K562 (cell line): ENCODE measurements around the gene SETD3. TPM values are rescaled to one million over a fixed set of nuclear protein-coding genes. Genes with fewer than 3 reads are reported as not detected.
A peak's percentile ranks its signal among the peaks of the same experiment; 100 is the strongest.

Experiments
- ATAC-seq: fragments of 200-7000 bp; cut with Tn5 transposase; 3 replicates; pipeline ENCODE4 v1.9.1; 2020; ENCODE audit warnings: moderate library complexity
- BruUV-seq: library from RNA; stranded (reverse); fragments of 400-500 nt; replicated peaks from 2 replicates; lab custom pipeline; 2021; lab: Mats Ljungman, UMichigan
- CTCF ChIA-PET: fragments of 300-600 bp; formaldehyde crosslinking; extraction: SDS; loops from one replicate; lab custom pipeline; 2021; ENCODE audit warnings: low intra/inter-chr PET ratio; lab: Yijun Ruan, JAX
- POLR2A ChIA-PET: fragments of 300-600, 350-650 bp; sonication (Branson Sonifier 250); formaldehyde crosslinking; extraction: SDS; loops from one replicate; lab custom pipeline; 2021; ENCODE audit warnings: antibody characterized with exemption, inconsistent platforms; lab: Yijun Ruan, JAX
- DNase-seq, 4 experiments: peaks; one replicate each; pipeline versions ENCODE4 v3.0.0 to v3.0.0-alpha.2; 2011 to 2018; ENCODE audit warnings: low spot score in 3 of 4, mixed read lengths in 3 of 4; ENCODE audit errors: extremely low read depth in 1 of 4
- FAIRE-seq: peaks from 2 replicates; lab custom pipeline; 2011; peaks lifted over from hg19 to GRCh38; lab: Jason Lieb, UNC
- H2AFZ ChIP-seq: 2 replicates; pipeline ENCODE4 v1.6.0; 2011; ENCODE audit warnings: low read depth, low read length, control low read depth, inconsistent platforms
- H3K27ac ChIP-seq: fragments of 200-600 bp; 3 replicates; pipeline ENCODE4 v1.8.0; 2011; ENCODE audit warnings: low read depth, mild to moderate bottlenecking, control low read depth, inconsistent platforms, low read length, moderate library complexity, mixed read lengths; ENCODE audit errors: extremely low read depth
- H3K27me3 ChIP-seq, 2 experiments: fragments of 300-600 bp in 1 of 2; 2 replicates in 1 of 2; 3 replicates in 1 of 2; pipeline versions ENCODE4 v1.6.0 to v1.8.0; 2011; ENCODE audit warnings: inconsistent platforms in 2 of 2, low read length in 2 of 2, mild to moderate bottlenecking in 1 of 2, mixed read lengths in 1 of 2, moderate library complexity in 1 of 2; ENCODE audit not compliant: control insufficient read depth in 2 of 2, insufficient read depth in 2 of 2
- H3K36me3 ChIP-seq: fragments of 300-600 bp; 3 replicates; pipeline ENCODE4 v1.8.0; 2011; ENCODE audit warnings: mild to moderate bottlenecking, low read length, inconsistent platforms; ENCODE audit not compliant: control insufficient read depth, insufficient read depth
- H3K4me1 ChIP-seq, 2 experiments: fragments of 200-600 bp in 1 of 2; replicated peaks in 1 of 2; 2 replicates in 1 of 2; 3 replicates in 1 of 2; pipeline versions ENCODE4 v1.5.1 to v1.8.0; 2011; ENCODE audit warnings: inconsistent platforms in 2 of 2, low read length in 2 of 2, mild to moderate bottlenecking in 1 of 2, mixed read lengths in 1 of 2, moderate library complexity in 1 of 2; ENCODE audit not compliant: control insufficient read depth in 2 of 2, insufficient read depth in 2 of 2
- H3K4me2 ChIP-seq: 2 replicates; pipeline ENCODE4 v1.6.1; 2011; ENCODE audit warnings: low read length, control low read depth, inconsistent platforms, mixed read lengths; ENCODE audit not compliant: insufficient read depth
- H3K4me3 ChIP-seq: fragments of 200-600 bp; sonication (generic), shearing (Covaris generic); 2 replicates; pipeline ENCODE4 v1.5.1; 2016; ENCODE audit warnings: control low read depth, inconsistent platforms
- H3K79me2 ChIP-seq: fragments of 200-600 bp; 3 replicates; pipeline ENCODE4 v1.8.0; 2011; ENCODE audit warnings: low read length, inconsistent platforms; ENCODE audit not compliant: control insufficient read depth, insufficient read depth
- H3K9ac ChIP-seq, 2 experiments: 2 replicates each; pipeline versions ENCODE4 v1.6.0 to v1.6.1; 2011; ENCODE audit warnings: low read depth in 2 of 2, low read length in 2 of 2, control low read depth in 1 of 2, inconsistent platforms in 1 of 2, mild to moderate bottlenecking in 1 of 2, mixed read lengths in 1 of 2; ENCODE audit not compliant: insufficient read depth in 1 of 2
- H3K9me1 ChIP-seq: one replicate; pipeline ENCODE4 v1.6.0; 2011; ENCODE audit warnings: inconsistent platforms, mild to moderate bottlenecking, low read length, moderate library complexity; ENCODE audit not compliant: control insufficient read depth, insufficient read depth
- H3K9me3 ChIP-seq: replicated peaks from 2 replicates; pipeline ENCODE4 v1.5.1; 2011; ENCODE audit warnings: low read depth, low read length, inconsistent platforms; ENCODE audit not compliant: control insufficient read depth, insufficient read depth
- H4K20me1 ChIP-seq: replicated peaks from 2 replicates; pipeline ENCODE4 v1.6.1; 2011; ENCODE audit warnings: low read length, inconsistent platforms, mixed read lengths; ENCODE audit not compliant: control insufficient read depth, insufficient read depth
- AFF4 ChIP-seq: sonication (generic); formaldehyde crosslinking; IDR thresholded peaks from 2 replicates; pipeline ENCODE4 v1.8.0; 2023; ENCODE audit warnings: mild to moderate bottlenecking, missing genetic modification reagents
- CC2D1A ChIP-seq: fragments of 450-650 bp; IDR thresholded peaks from 2 replicates; pipeline ENCODE4 v1.6.1; 2017; ENCODE audit warnings: mild to moderate bottlenecking
- E4F1 ChIP-seq: fragments of 250-450 bp; sonication (Bioruptor Pico); IDR thresholded peaks from 2 replicates; pipeline ENCODE4 v1.5.0; 2021; ENCODE audit warnings: mild to moderate bottlenecking, borderline replicate concordance
- HNRNPUL1 ChIP-seq: fragments of 200-400 bp; formaldehyde crosslinking; IDR thresholded peaks from 2 replicates; pipeline ENCODE4 v1.6.1; 2017; ENCODE audit warnings: low read length
- JUND ChIP-seq, 2 experiments: IDR thresholded peaks; 2 replicates in 1 of 2; 3 replicates in 1 of 2; pipeline ENCODE4 v1.6.1; 2011; ENCODE audit warnings: borderline replicate concordance in 2 of 2, low read depth in 2 of 2, low read length in 2 of 2, improper control_type of control experiment in 1 of 2, missing biosample characterization in 1 of 2, missing genetic modification characterization in 1 of 2, missing genetic modification reagents in 1 of 2
- KDM4B ChIP-seq, 2 experiments: fragments of 450-650 bp in 1 of 2; sonication (generic) in 1 of 2; IDR thresholded peaks; 2 replicates each; pipeline ENCODE4 v1.6.1; 2016 to 2017; ENCODE audit warnings: borderline replicate concordance in 2 of 2, antibody characterized with exemption in 1 of 2, low read depth in 1 of 2, mild to moderate bottlenecking in 1 of 2
- MTA1 ChIP-seq: fragments of 450-650 bp; IDR thresholded peaks from 2 replicates; pipeline ENCODE4 v1.6.1; 2017; ENCODE audit warnings: borderline replicate concordance
- STAT6 ChIP-seq: sonication (generic); formaldehyde crosslinking; IDR thresholded peaks from 2 replicates; pipeline ENCODE4 v1.8.1; 2023; ENCODE audit warnings: mild to moderate bottlenecking, missing genetic modification reagents
- ZC3H8 ChIP-seq: fragments of 450-650 bp; IDR thresholded peaks from 2 replicates; pipeline ENCODE4 v1.6.1; 2017
- ZKSCAN3 ChIP-seq: fragments of 250-450 bp; sonication (Bioruptor Pico); IDR thresholded peaks from 2 replicates; pipeline ENCODE4 v1.4.0; 2020
- ZNF76 ChIP-seq: fragments of 250-450 bp; sonication (Bioruptor Pico); IDR thresholded peaks from 2 replicates; pipeline ENCODE4 v1.4.0; 2020; ENCODE audit warnings: mild to moderate bottlenecking, moderate library complexity, borderline replicate concordance
- WGBS: fragments of 100-300 bp; shearing (Covaris generic); methylation state at CpG from one replicate; pipeline ENCODE4 v1.1.6; 2016; ENCODE audit warnings: low coverage, mixed read lengths; ENCODE audit not compliant: insufficient coverage; ENCODE audit errors: missing lambda C conversion rate; 5-methylcytosine and 5-hydroxymethylcytosine counted together
- in situ Hi-C: fragments of 300-500 bp; cut with MboI; formaldehyde crosslinking; loops from 4 replicates; pipeline ENCODE4 v1.15.0; 2018; ENCODE audit warnings: inconsistent platforms, mixed read lengths
- intact Hi-C: fragments of 100-400 bp; cut with micrococcal nuclease; formaldehyde crosslinking; loops from 2 replicates; pipeline ENCODE4 v1.14.2; 2022
- polyA plus RNA-seq, 8 experiments: library from polyadenylated mRNA; depleted of rRNA in 4 of 8; stranded (reverse) in 5 of 8; unstranded in 3 of 8; fragments of >200 nt; fragmentation: Nextera tagmentation in 2 of 8; fragmentation: Illumina TruSeq in 1 of 8; extraction: Ambion mirVana in 2 of 8; extraction: Trizol in 1 of 8; gene quantifications; 2 replicates each; pipeline versions ENCODE4 v1.2.1 to v1.2.3, GENCODE V29; 2011 to 2014; ENCODE audit warnings: inconsistent platforms in 1 of 8, missing spikeins in 1 of 8
- total RNA-seq, 7 experiments: library from RNA; depleted of rRNA in 6 of 7; stranded (reverse); fragments of >200 nt in 6 of 7; fragmentation: Illumina TruSeq in 2 of 7; extraction: Trizol in 2 of 7; gene quantifications; 2 replicates each; pipeline versions ENCODE4 v1.2.1 to v1.2.3, GENCODE V29; 2011 to 2021; ENCODE audit warnings: low replicate concordance in 1 of 7

The SETD3 gene
- total and polyA plus RNA-seq, 9 of the 15 experiments (the other 6 are each of a cell fraction or from before 2014, with no cell fraction given): 8.5 to 35.9 (median 26.5) TPM

- Histone ChIP-seq H3K36me3 (no peaks in the 10 kb centered on the region), H3K9me3 (no peaks in the 10 kb centered on the region), H3K4me3 (peak within 1 kb of the TSS; percentile 91), H3K9me1 (no peaks in the 10 kb centered on the region), H3K4me1 (peaks cover 8 to 29% of the 10 kb centered on the region in 2 experiments; a peak in 4 of 5 replicates), H2AFZ (peak within 1 kb of the TSS; percentile 61), H3K9ac (peak within 1 kb of the TSS; percentile 77 to 99), H3K79me2 (peaks cover 91% of the 10 kb centered on the region), H3K27ac (peak within 1 kb of the TSS; percentile 87), H3K4me2 (peak within 1 kb of the TSS; percentile 87), H3K27me3 (no peaks in the 10 kb centered on the region), H4K20me1 (peaks cover 27% of the 10 kb centered on the region)
- in situ Hi-C loops: no loop called here
- ChIA-PET CTCF (no interaction called here), POLR2A (interaction anchor here (0.6 to 1.6 kb wide), 11 partner anchors 9 to 511 kb away, joined by 3 to 5 read pairs (median 3); partner anchors contain the start of gene CYP46A1)
- under 1% methylated on average over 52 of the region's 82 CpGs for WGBS
- FAIRE-seq (peak; percentile 97), ATAC-seq (peak; percentile 92), DNase-seq (peak; percentile 91 to 97 (median 94))
- intact Hi-C loops: no loop called here
- BruUV-seq: no TSS peak
- TF ChIP-seq KDM4B (IDR thresholded peaks at IDR 0.05; ENCODE audit: borderline replicate concordance in 2 of 2, low read depth in 1 of 2) (no peak), AFF4 (no peak), ZNF76 (CRISPR knock-in tag) (no peak), HNRNPUL1 (no peak), CC2D1A (no peak), ZC3H8 (no peak), JUND (IDR thresholded peaks at IDR 0.05; ENCODE audit: borderline replicate concordance, low read depth, low read length) (peak; percentile 18; the same call in 1 of the 2 replicates), JUND (tag; IDR thresholded peaks at IDR 0.05; ENCODE audit: borderline replicate concordance, low read depth, low read length) (no peak), E4F1 (CRISPR knock-in tag) (no peak), STAT6 (no peak), MTA1 (peak; percentile 98), ZKSCAN3 (no peak)
Measured at GRCh38 chr14:99480917-99481744, 472 bp upstream of the SETD3 start, which contains the start of gene CCNK. CCNK (plus strand) TSS chr14:99481409; CDS start chr14:99492678, 11,269 bp downstream.
